ENCODE data around the gene CYP4F11. TPM values are rescaled to one million over a fixed set of nuclear protein-coding genes. Genes with fewer than 3 reads are reported as not detected.
A peak's percentile ranks its signal among the peaks of the same experiment; 100 is the strongest.
"Not testable (repeated sequence)": the region's sequence is repeated elsewhere in the genome, so short reads cannot be mapped to it uniquely, and the experiment has no call there.

The CYP4F11 gene
- total RNA-seq, 2 experiments from 2014 or later: not detected

GRCh38 chr19:15885919-15886318 lies 48.4 kb downstream of the CYP4F11 start:
- H3K27me3 Mint-ChIP-seq: peaks cover 1% of the 10 kb centered on the region
- DNase-seq: no peak
- no peak overlapping the region for H3K4me3 Mint-ChIP-seq
- POLR2A ChIA-PET: no interaction called here
- CTCF ChIA-PET: no interaction called here
- H3K9me3 Mint-ChIP-seq: no peaks in the 10 kb centered on the region
- ATAC-seq: no peak
- intact Hi-C loops (cut with micrococcal nuclease): no loop called here
- TF ChIP-seq CTCF (IDR thresholded peaks at IDR 0.05): no peak
- no peaks in the 10 kb centered on the region for H3K4me1 Mint-ChIP-seq (ENCODE audit: low read depth)
- no peaks in the 10 kb centered on the region for H3K36me3 Mint-ChIP-seq (ENCODE audit: low read depth)
- H3K27ac Mint-ChIP-seq: no peak overlapping the region

- H3K27ac Mint-ChIP-seq: no peak overlapping the region
- ChIA-PET CTCF (no interaction called here), POLR2A (no interaction called here)
- intact Hi-C loops (cut with micrococcal nuclease): no loop called here
- no peaks in the 10 kb centered on the region for H3K9me3 Mint-ChIP-seq
- no peak overlapping the region for H3K4me3 Mint-ChIP-seq
- DNase-seq (no peak), ATAC-seq (no peak)
- H3K27me3 Mint-ChIP-seq: peaks cover 3% of the 10 kb centered on the region
- no peaks in the 10 kb centered on the region for H3K36me3 Mint-ChIP-seq (ENCODE audit: low read depth)
- H3K4me1 Mint-ChIP-seq (ENCODE audit: low read depth): no peaks in the 10 kb centered on the region
- no peak for TF ChIP-seq CTCF (IDR thresholded peaks at IDR 0.05)
Measured at GRCh38 chr19:15885167-15885566, 49.2 kb downstream of the CYP4F11 start.

- H3K27ac Mint-ChIP-seq; CTCF ChIA-PET; H3K4me1 Mint-ChIP-seq (ENCODE audit: low read depth); ATAC-seq; DNase-seq; H3K9me3 Mint-ChIP-seq; H3K27me3 Mint-ChIP-seq; H3K36me3 Mint-ChIP-seq (ENCODE audit: low read depth); intact Hi-C loops (cut with micrococcal nuclease); H3K4me3 Mint-ChIP-seq: not testable (repeated sequence)
- POLR2A ChIA-PET: interaction anchor here (0.9 kb wide), 1 partner anchor 228 kb away, joined by 3 read pairs; no protein-coding TSS in a partner anchor
Measured at GRCh38 chr19:15883329-15883728, 51.0 kb downstream of the CYP4F11 start.

GRCh38 chr19:15874821-15875474 lies 59.4 kb downstream of the CYP4F11 start:
- DNase-seq (no peak), ATAC-seq (no peak)
- no peak for TF ChIP-seq CTCF (IDR thresholded peaks at IDR 0.05)
- Mint-ChIP-seq H3K36me3 (ENCODE audit: low read depth) (no peaks in the 10 kb centered on the region), H3K4me3 (no peak overlapping the region), H3K9me3 (no peaks in the 10 kb centered on the region), H3K27me3 (peaks cover 7% of the 10 kb centered on the region), H3K4me1 (ENCODE audit: low read depth) (peaks cover 10% of the 10 kb centered on the region), H3K27ac (no peak overlapping the region)
- POLR2A ChIA-PET: no interaction called here
- CTCF ChIA-PET: interaction anchor here (0.8 kb wide), 1 partner anchor 245 kb away, joined by 3 read pairs; no protein-coding TSS in a partner anchor
- intact Hi-C loops (cut with micrococcal nuclease): no loop called here

GRCh38 chr19:15873771-15874170 lies 60.6 kb downstream of the CYP4F11 start:
- H3K27me3 Mint-ChIP-seq; DNase-seq; H3K4me3 Mint-ChIP-seq; H3K27ac Mint-ChIP-seq; intact Hi-C loops (cut with micrococcal nuclease); H3K36me3 Mint-ChIP-seq (ENCODE audit: low read depth); H3K9me3 Mint-ChIP-seq; H3K4me1 Mint-ChIP-seq (ENCODE audit: low read depth); ATAC-seq; CTCF ChIA-PET; POLR2A ChIA-PET: not testable (repeated sequence)

- H3K4me3 Mint-ChIP-seq: peak overlapping the region; percentile 41
- no peaks in the 10 kb centered on the region for H3K36me3 Mint-ChIP-seq (ENCODE audit: low read depth)
- peaks cover 10% of the 10 kb centered on the region for H3K4me1 Mint-ChIP-seq (ENCODE audit: low read depth)
- TF ChIP-seq CTCF (IDR thresholded peaks at IDR 0.05): no peak
- ChIA-PET CTCF (interaction anchor here (1.3 kb wide), 2 partner anchors 59 to 242 kb away, joined by 3 to 4 read pairs; no protein-coding TSS in a partner anchor), POLR2A (interaction anchor here (1.0 kb wide), 1 partner anchor 35 kb away, joined by 3 read pairs; no protein-coding TSS in a partner anchor)
- H3K9me3 Mint-ChIP-seq: no peaks in the 10 kb centered on the region
- intact Hi-C loops (cut with micrococcal nuclease): no loop called here
- H3K27me3 Mint-ChIP-seq: peaks cover 7% of the 10 kb centered on the region
- peak; percentile 87 for ATAC-seq
- DNase-seq: peak; percentile 61
- peak overlapping the region; percentile 17 for H3K27ac Mint-ChIP-seq
Measured at GRCh38 chr19:15871570-15871969, 62.8 kb downstream of the CYP4F11 start.
